PC-9 (cell line): Measurements from ENCODE around the gene COL5A1.

Experiments used
- EZH2 ChIP-seq: fragments of 200-600 bp; sonication (generic); IDR thresholded peaks from 2 replicates; pipeline ENCODE4 v1.8.0; 2017; ENCODE audit warnings: antibody characterized with exemption, low read depth
- TF ChIP-seq, protein P1 (sequence below): fragments of 200-600 bp; sonication (generic); conservative IDR thresholded peaks from 2 replicates; pipeline ENCODE4 v1.6.1; 2017; ENCODE audit warnings: mixed run types, antibody characterized with exemption, mild to moderate bottlenecking, moderate library complexity

DNA sequence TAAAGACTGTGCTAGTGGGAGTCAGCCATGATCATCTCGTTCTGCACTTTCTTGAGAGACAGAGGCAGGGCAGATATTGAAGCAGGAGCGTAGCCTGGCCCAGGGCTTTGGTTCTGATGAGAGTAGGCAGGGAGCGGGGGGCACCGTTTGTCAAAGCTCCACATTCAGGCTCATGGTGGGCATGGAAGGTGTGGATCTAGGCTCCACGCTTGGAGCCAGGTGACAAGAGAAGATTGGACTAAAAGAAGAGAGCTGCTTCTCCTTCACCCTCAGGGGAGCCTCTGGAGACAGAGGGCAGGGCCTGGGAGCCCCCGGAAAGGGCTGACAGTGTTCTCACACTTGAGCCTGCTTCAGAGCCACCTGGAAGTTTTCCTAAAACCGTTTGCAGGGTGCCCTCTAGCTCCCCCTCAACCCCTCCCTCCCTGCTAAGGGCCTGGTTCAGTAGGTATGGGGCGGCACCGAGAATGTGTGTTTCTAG is 214.3 kb downstream of the COL5A1 start:
- TF ChIP-seq, protein P1, sequence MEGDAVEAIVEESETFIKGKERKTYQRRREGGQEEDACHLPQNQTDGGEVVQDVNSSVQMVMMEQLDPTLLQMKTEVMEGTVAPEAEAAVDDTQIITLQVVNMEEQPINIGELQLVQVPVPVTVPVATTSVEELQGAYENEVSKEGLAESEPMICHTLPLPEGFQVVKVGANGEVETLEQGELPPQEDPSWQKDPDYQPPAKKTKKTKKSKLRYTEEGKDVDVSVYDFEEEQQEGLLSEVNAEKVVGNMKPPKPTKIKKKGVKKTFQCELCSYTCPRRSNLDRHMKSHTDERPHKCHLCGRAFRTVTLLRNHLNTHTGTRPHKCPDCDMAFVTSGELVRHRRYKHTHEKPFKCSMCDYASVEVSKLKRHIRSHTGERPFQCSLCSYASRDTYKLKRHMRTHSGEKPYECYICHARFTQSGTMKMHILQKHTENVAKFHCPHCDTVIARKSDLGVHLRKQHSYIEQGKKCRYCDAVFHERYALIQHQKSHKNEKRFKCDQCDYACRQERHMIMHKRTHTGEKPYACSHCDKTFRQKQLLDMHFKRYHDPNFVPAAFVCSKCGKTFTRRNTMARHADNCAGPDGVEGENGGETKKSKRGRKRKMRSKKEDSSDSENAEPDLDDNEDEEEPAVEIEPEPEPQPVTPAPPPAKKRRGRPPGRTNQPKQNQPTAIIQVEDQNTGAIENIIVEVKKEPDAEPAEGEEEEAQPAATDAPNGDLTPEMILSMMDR, result no peak
- TF ChIP-seq EZH2, result no peak
